Activated CD8-positive, alpha-beta T cell treated with anti-CD3 and anti-CD28 coated beads for 36 hours (primary cell): ENCODE data around the gene CNPY3. TPM values are rescaled to one million over a fixed set of nuclear protein-coding genes. Genes with fewer than 3 reads are reported as not detected.
"Not testable (repeated sequence)": the region's sequence is repeated elsewhere in the genome, so short reads cannot be mapped to it uniquely, and the experiment has no call there.

ENCODE experiments used
- ATAC-seq: fragments of 200-7000 bp; cut with Tn5 transposase; one replicate; pipeline ENCODE4 v1.10.0; 2021; ENCODE audit warnings: mild to moderate bottlenecking, moderate library complexity
- CTCF ChIA-PET: fragments of 350-600 bp; sonication (Branson Sonifier 250); formaldehyde crosslinking; loops from one replicate; lab custom pipeline; 2021; ENCODE audit warnings: antibody characterized with exemption; lab: Charles Lee
- POLR2A ChIA-PET: fragments of 350-600 bp; sonication (Branson Sonifier 250); formaldehyde crosslinking; loops from one replicate; lab custom pipeline; 2021; ENCODE audit warnings: antibody characterized with exemption; lab: Charles Lee
- DNase-seq: peaks from one replicate; pipeline ENCODE4 v3.0.0-alpha.2; 2020
- H3K27ac Mint-ChIP-seq: one replicate; pipeline ENCODE4 v1.8.0; 2021; ENCODE audit warnings: mild to moderate bottlenecking, mixed read lengths
- H3K27me3 Mint-ChIP-seq: one replicate; pipeline ENCODE4 v1.8.0; 2021; ENCODE audit warnings: mixed read lengths
- H3K36me3 Mint-ChIP-seq: one replicate; pipeline ENCODE4 v1.8.0; 2021; ENCODE audit warnings: low read depth, mixed read lengths
- H3K4me1 Mint-ChIP-seq: one replicate; pipeline ENCODE4 v1.8.0; 2021; ENCODE audit warnings: low read depth, mixed read lengths
- H3K4me3 Mint-ChIP-seq: one replicate; pipeline ENCODE4 v1.8.0; 2021; ENCODE audit warnings: mild to moderate bottlenecking, moderate library complexity, mixed read lengths
- H3K9me3 Mint-ChIP-seq: one replicate; pipeline ENCODE4 v1.8.0; 2021; ENCODE audit warnings: mixed read lengths
- intact Hi-C: fragments of 100-400 bp; cut with micrococcal nuclease; formaldehyde crosslinking; loops from one replicate; pipeline ENCODE4 v1.10.0; 2022
- total RNA-seq, 2 experiments: library from RNA; stranded (reverse); gene quantifications; one replicate each; pipeline ENCODE4 v1.2.3, GENCODE V29; 2021
- TF ChIP-seq, protein P1 (sequence below): fragments of 200-600 bp; IDR thresholded peaks from one replicate; pipeline ENCODE4 v1.8.0; 2022; ENCODE audit warnings: antibody characterized with exemption, mild to moderate bottlenecking

The CNPY3 gene
- 10 to 100 TPM; 46.2 to 46.8 TPM for total RNA-seq

DNA sequence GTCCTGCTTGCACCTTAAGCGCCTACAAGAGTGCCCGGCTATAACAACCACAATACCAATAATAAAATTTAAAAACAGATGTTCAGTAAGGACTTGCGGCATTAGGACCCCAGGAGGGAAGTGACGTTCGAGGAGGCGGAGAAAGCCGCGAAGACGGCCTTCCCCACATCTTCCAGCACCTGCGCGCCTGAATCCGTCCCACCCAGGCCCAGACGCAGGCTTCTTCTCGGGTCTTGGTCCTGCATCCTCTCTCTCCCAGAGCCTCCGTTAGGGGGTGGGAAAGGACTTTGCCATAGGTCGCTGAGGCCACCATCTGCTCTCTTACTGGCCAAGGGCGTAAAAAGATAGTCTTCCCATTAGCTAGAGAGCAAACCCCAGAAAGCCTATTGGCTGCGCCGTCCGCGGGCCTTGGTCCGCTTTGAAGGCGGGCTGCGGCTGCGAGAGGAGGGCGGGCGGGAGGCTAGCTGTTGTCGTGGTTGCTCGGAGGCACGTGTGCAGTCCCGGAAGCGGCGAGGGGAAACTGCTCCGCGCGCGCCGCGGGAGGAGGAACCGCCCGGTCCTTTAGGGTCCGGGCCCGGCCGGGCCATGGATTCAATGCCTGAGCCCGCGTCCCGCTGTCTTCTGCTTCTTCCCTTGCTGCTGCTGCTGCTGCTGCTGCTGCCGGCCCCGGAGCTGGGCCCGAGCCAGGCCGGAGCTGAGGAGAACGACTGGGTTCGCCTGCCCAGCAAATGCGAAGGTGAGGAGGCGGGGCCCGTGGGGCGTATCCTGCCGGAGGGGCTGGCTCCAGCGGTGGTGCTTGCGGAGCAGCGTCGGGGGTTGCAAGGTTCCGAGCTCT, at the start of gene CNPY3:
CNPY3 (plus strand) TSS at position 495 of the 835 bp plus-strand sequence; CDS start at position 586, 91 bp downstream.
- peak; percentile 82 for ATAC-seq
- TF ChIP-seq, protein P1, sequence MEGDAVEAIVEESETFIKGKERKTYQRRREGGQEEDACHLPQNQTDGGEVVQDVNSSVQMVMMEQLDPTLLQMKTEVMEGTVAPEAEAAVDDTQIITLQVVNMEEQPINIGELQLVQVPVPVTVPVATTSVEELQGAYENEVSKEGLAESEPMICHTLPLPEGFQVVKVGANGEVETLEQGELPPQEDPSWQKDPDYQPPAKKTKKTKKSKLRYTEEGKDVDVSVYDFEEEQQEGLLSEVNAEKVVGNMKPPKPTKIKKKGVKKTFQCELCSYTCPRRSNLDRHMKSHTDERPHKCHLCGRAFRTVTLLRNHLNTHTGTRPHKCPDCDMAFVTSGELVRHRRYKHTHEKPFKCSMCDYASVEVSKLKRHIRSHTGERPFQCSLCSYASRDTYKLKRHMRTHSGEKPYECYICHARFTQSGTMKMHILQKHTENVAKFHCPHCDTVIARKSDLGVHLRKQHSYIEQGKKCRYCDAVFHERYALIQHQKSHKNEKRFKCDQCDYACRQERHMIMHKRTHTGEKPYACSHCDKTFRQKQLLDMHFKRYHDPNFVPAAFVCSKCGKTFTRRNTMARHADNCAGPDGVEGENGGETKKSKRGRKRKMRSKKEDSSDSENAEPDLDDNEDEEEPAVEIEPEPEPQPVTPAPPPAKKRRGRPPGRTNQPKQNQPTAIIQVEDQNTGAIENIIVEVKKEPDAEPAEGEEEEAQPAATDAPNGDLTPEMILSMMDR, result no peak
- POLR2A ChIA-PET, result interaction anchor here (0.6 to 3.6 kb wide), 33 partner anchors 9 to 1000 kb away, joined by 3 to 38 read pairs (median 4); partner anchors contain the start of genes CUL7, KLHDC3, MEA1 and PEX6
- H3K4me1 Mint-ChIP-seq, result peaks cover 32% of the 10 kb centered on the region
- peak; percentile 98 for DNase-seq
- H3K9me3 Mint-ChIP-seq, result no peaks in the 10 kb centered on the region
- CTCF ChIA-PET, result interaction anchor here (0.7 to 2.5 kb wide), 10 partner anchors 12 to 300 kb away, joined by 3 to 16 read pairs (median 6); partner anchors contain the start of genes DNPH1, KLHDC3, MEA1 and PEX6
- no peaks in the 10 kb centered on the region for H3K27me3 Mint-ChIP-seq
- H3K27ac Mint-ChIP-seq, result peak within 1 kb of the TSS; percentile 97
- peaks cover 32% of the 10 kb centered on the region for H3K36me3 Mint-ChIP-seq
- intact Hi-C loops, result no loop called here
- peak within 1 kb of the TSS; percentile 95 for H3K4me3 Mint-ChIP-seq

DNA sequence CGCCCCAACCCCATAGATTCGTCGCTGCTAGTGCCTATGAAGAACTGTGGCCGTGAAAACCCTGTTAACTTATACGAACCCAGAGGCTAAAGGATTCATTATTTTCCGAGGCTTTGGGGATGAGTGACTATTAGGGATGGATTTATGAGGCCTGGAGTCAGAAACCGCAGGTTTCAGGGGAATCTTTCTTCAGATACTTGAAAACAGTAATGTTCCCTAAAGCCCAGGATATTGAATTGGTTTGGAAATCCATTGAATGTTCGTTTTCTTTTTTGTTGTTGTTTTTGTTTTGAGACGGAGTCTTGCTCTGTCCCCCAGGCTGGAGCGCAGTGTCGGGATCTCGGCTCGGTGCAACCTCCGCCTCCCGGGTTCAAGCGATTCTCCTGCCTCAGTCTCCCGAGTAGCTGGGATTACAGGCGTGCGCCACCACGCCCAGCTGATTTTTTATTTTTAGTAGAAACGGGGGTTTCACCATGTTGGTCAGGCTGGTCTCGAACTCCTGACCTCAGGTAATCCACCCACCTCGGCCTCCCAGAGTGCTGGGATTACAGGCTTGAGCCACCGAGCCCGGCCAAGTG, 49.0 kb upstream of the CNPY3 start:
- H3K27me3 Mint-ChIP-seq, intact Hi-C loops, H3K9me3 Mint-ChIP-seq, DNase-seq, ATAC-seq: not testable (repeated sequence)
- ChIA-PET POLR2A (interaction anchor here (0.9 to 5.2 kb wide), 15 partner anchors 9 to 344 kb away, joined by 3 to 50 read pairs (median 4); partner anchors contain the start of genes BICRAL and TBCC), CTCF (interaction anchor here (0.7 to 3.1 kb wide), 7 partner anchors 20 to 316 kb away, joined by 3 to 19 read pairs (median 4); partner anchors contain the start of gene UBR2)
- Mint-ChIP-seq H3K4me1 (peaks cover 21% of the 10 kb centered on the region), H3K36me3 (peaks cover 37% of the 10 kb centered on the region), H3K4me3 (peak overlapping the region; percentile 98), H3K27ac (peak overlapping the region; percentile 100)

GRCh38 chr6:42880871-42881270, 48.4 kb upstream of the CNPY3 start:
- peaks cover 21% of the 10 kb centered on the region for H3K4me1 Mint-ChIP-seq
- peak overlapping the region; percentile 98 for H3K4me3 Mint-ChIP-seq
- peak overlapping the region; percentile 100 for H3K27ac Mint-ChIP-seq
- ATAC-seq, DNase-seq, H3K9me3 Mint-ChIP-seq, intact Hi-C loops, H3K27me3 Mint-ChIP-seq: not testable (repeated sequence)
- H3K36me3 Mint-ChIP-seq, result peaks cover 42% of the 10 kb centered on the region
- CTCF ChIA-PET, result interaction anchor here (1.3 to 1.9 kb wide), 3 partner anchors 133 to 317 kb away, joined by 3 to 5 read pairs (median 4); partner anchors contain the start of gene UBR2
- POLR2A ChIA-PET, result interaction anchor here (0.9 to 5.2 kb wide), 8 partner anchors 10 to 343 kb away, joined by 3 to 50 read pairs (median 6); partner anchors contain the start of gene TBCC

DNA sequence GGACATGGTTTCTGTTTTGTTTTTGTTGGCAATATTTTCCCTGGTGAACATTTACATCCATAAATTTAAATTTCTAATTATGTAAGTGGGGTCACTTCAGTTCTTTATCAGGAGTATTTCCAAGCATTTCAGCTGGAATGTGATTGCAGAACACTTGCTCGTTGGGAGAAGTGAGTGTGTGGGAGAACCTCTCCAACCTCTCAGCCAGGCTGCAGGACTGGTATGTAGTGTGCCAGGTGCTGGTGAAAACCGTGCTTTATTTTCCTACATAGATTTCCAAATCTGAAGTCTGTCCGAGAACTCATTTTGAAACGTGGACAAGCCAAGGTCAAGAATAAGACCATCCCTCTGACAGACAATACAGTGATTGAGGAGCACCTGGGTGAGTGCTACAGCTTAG, 43.6 kb upstream of the CNPY3 start:
- Mint-ChIP-seq H3K4me1 (peaks cover 41% of the 10 kb centered on the region), H3K27me3 (no peaks in the 10 kb centered on the region), H3K36me3 (peaks cover 59% of the 10 kb centered on the region), H3K4me3 (no peak overlapping the region), H3K27ac (no peak overlapping the region), H3K9me3 (no peaks in the 10 kb centered on the region)
- ChIA-PET POLR2A (interaction anchor here (0.7 kb wide), 1 partner anchor 336 kb away, joined by 5 read pairs; no protein-coding TSS in a partner anchor), CTCF (interaction anchor here (1.3 to 2.1 kb wide), 2 partner anchors 160 to 232 kb away, joined by 3 to 5 read pairs; no protein-coding TSS in a partner anchor)
- TF ChIP-seq, protein P1, result no peak
- ATAC-seq (no peak), DNase-seq (no peak)
- intact Hi-C loops, result no loop called here

- H3K4me1 Mint-ChIP-seq, result peaks cover 38% of the 10 kb centered on the region
- H3K27me3 Mint-ChIP-seq, H3K9me3 Mint-ChIP-seq, CTCF ChIA-PET, ATAC-seq, intact Hi-C loops, DNase-seq, H3K4me3 Mint-ChIP-seq: not testable (repeated sequence)
- POLR2A ChIA-PET, result interaction anchor here (1.1 kb wide), 1 partner anchor 104 kb away, joined by 3 read pairs; no protein-coding TSS in a partner anchor
- peaks cover 52% of the 10 kb centered on the region for H3K36me3 Mint-ChIP-seq
- H3K27ac Mint-ChIP-seq, result peak overlapping the region; percentile 67
Observed at GRCh38 chr6:42888201-42888600, 41.1 kb upstream of the CNPY3 start.

- DNase-seq, result peak; percentile 49
- ChIA-PET POLR2A (interaction anchor here (0.7 to 3.2 kb wide), 12 partner anchors 10 to 256 kb away, joined by 3 to 50 read pairs (median 4); partner anchors contain the start of genes PEX6, RPL7L1 and TBCC), CTCF (interaction anchor here (0.7 to 1.2 kb wide), 2 partner anchors 9 to 10 kb away, joined by 3 read pairs; partner anchors contain the start of gene RPL7L1)
- Mint-ChIP-seq H3K27me3 (no peaks in the 10 kb centered on the region), H3K9me3 (no peaks in the 10 kb centered on the region), H3K4me3 (peak overlapping the region; percentile 79), H3K36me3 (peaks cover 37% of the 10 kb centered on the region), H3K4me1 (peaks cover 28% of the 10 kb centered on the region), H3K27ac (peak overlapping the region; percentile 92)
- ATAC-seq, result peak; percentile 17
- intact Hi-C loops, result no loop called here
- TF ChIP-seq, protein P1, result no peak
Observed at GRCh38 chr6:42889815-42890214, 39.5 kb upstream of the CNPY3 start.
